HCT116 (cell line): Measurements from ENCODE around the gene ZER1. TPM values are rescaled to one million over a fixed set of nuclear protein-coding genes. Genes with fewer than 3 reads are reported as not detected.

Experiments
- ATAC-seq: fragments of 200-7000 bp; cut with Tn5 transposase; 2 replicates; pipeline ENCODE4 v1.9.1; 2020; ENCODE audit warnings: mild to moderate bottlenecking, moderate library complexity
- BruUV-seq: library from RNA; stranded (reverse); fragments of 400-500 nt; replicated peaks from 2 replicates; lab custom pipeline; 2021; lab: Mats Ljungman, UMichigan
- CTCF ChIA-PET: fragments of 300-600 bp; sonication (Branson Sonifier 250); formaldehyde crosslinking; loops from one replicate; lab custom pipeline; 2021; ENCODE audit warnings: antibody characterized with exemption; lab: Charles Lee
- POLR2A ChIA-PET: fragments of 300-600, 350-600 bp; sonication (Branson Sonifier 250); formaldehyde crosslinking; loops from one replicate; lab custom pipeline; 2021; ENCODE audit warnings: antibody characterized with exemption; lab: Charles Lee
- RAD21 ChIA-PET, 2 experiments: fragments of 300-600 bp; sonication (Branson Sonifier 250); formaldehyde crosslinking; loops; one replicate each; lab custom pipeline; 2023; ENCODE audit warnings: low total read pairs in 2 of 2; ENCODE audit not compliant: uncharacterized antibody in 2 of 2, unreplicated experiment in 2 of 2, low non-redundant PET in 1 of 2; lab: Charles Lee
- DNase-seq: peaks from one replicate; pipeline ENCODE4 v3.0.0-alpha.2; 2010; ENCODE audit warnings: low read depth, low spot score
- H2AFZ ChIP-seq: fragments of 200-600 bp; shearing (Covaris generic), sonication (generic); 2 replicates; pipeline ENCODE4 v1.6.1; 2017; ENCODE audit warnings: low read depth, mixed run types, mixed read lengths, antibody characterized with exemption, low read length; ENCODE audit not compliant: poor library complexity, severe bottlenecking
- H3K27ac ChIP-seq: 2 replicates; pipeline ENCODE4 v1.5.1; 2012; ENCODE audit warnings: low read depth, low read length
- H3K27me3 ChIP-seq: fragments of 200-600 bp; sonication (generic); 2 replicates; pipeline ENCODE4 v1.6.1; 2016; ENCODE audit warnings: mixed run types, low read length, mixed read lengths; ENCODE audit not compliant: insufficient read depth
- H3K36me3 ChIP-seq, 2 experiments: fragments of 200-500 bp in 1 of 2; fragments of 200-600 bp in 1 of 2; sonication (Bioruptor generic) in 1 of 2; sonication (generic) in 1 of 2; 2 replicates each; pipeline versions ENCODE4 v1.5.1 to v1.6.1; 2014 to 2016; ENCODE audit warnings: low read length in 2 of 2, inconsistent platforms in 1 of 2, mixed read lengths in 1 of 2, mixed run types in 1 of 2; ENCODE audit not compliant: insufficient read depth in 2 of 2, control insufficient read depth in 1 of 2
- H3K4me1 ChIP-seq, 2 experiments: fragments of 200-600 bp in 1 of 2; sonication (generic) in 1 of 2; 2 replicates each; pipeline versions ENCODE4 v1.5.1 to v1.6.1; 2012 to 2017; ENCODE audit warnings: low read length in 2 of 2, inconsistent platforms in 1 of 2, mild to moderate bottlenecking in 1 of 2, mixed read lengths in 1 of 2, mixed run types in 1 of 2, moderate library complexity in 1 of 2; ENCODE audit not compliant: insufficient read depth in 2 of 2, control insufficient read depth in 1 of 2
- H3K4me2 ChIP-seq: fragments of 200-600 bp; sonication (generic); 2 replicates; pipeline ENCODE4 v1.6.1; 2017; ENCODE audit warnings: mixed run types, low read length, mixed read lengths
- H3K4me3 ChIP-seq, 2 experiments: fragments of 200-600 bp in 1 of 2; sonication (generic) in 1 of 2; replicated peaks in 1 of 2; 2 replicates each; pipeline ENCODE4 v1.5.1; 2011 to 2016; ENCODE audit warnings: low read length in 2 of 2, control low read depth in 1 of 2, low read depth in 1 of 2, mild to moderate bottlenecking in 1 of 2, mixed read lengths in 1 of 2, mixed run types in 1 of 2
- H3K79me2 ChIP-seq: fragments of 200-600 bp; sonication (generic); 2 replicates; pipeline ENCODE4 v1.6.1; 2017; ENCODE audit warnings: mild to moderate bottlenecking, mixed run types, low read length, moderate library complexity, mixed read lengths; ENCODE audit not compliant: insufficient read depth
- H3K9ac ChIP-seq: fragments of 200-600 bp; sonication (generic); 2 replicates; pipeline ENCODE4 v1.6.1; 2016; ENCODE audit warnings: low read length, mixed read lengths
- H3K9me2 ChIP-seq: fragments of 200-600 bp; sonication (generic), shearing (Covaris generic); 2 replicates; pipeline ENCODE4 v1.6.1; 2017; ENCODE audit warnings: mixed run types, mild to moderate bottlenecking, moderate library complexity; ENCODE audit not compliant: insufficient read depth
- H3K9me3 ChIP-seq, 2 experiments: fragments of 200-500 bp in 1 of 2; fragments of 200-600 bp in 1 of 2; sonication (Bioruptor generic) in 1 of 2; sonication (generic) in 1 of 2; 2 replicates each; pipeline ENCODE4 v1.6.1; 2014 to 2017; ENCODE audit warnings: low read length in 2 of 2, mixed read lengths in 2 of 2, inconsistent platforms in 1 of 2, low read depth in 1 of 2, mild to moderate bottlenecking in 1 of 2, mixed run types in 1 of 2, moderate library complexity in 1 of 2; ENCODE audit not compliant: control insufficient read depth in 1 of 2, insufficient read depth in 1 of 2
- H4K20me1 ChIP-seq: fragments of 200-600 bp; sonication (generic), shearing (Covaris generic); 2 replicates; pipeline ENCODE4 v1.6.1; 2017; ENCODE audit warnings: mixed run types, mild to moderate bottlenecking, moderate library complexity; ENCODE audit not compliant: insufficient read depth
- CTCF ChIP-seq, 3 experiments: fragments of 200-600 bp in 1 of 3; sonication (generic) in 1 of 3; IDR thresholded peaks in 2 of 3; conservative IDR thresholded peaks in 1 of 3; 2 replicates each; pipeline ENCODE4 v1.5.1; 2012 to 2017; ENCODE audit warnings: low read depth in 2 of 3, low read length in 2 of 3, antibody characterized with exemption in 1 of 3, borderline replicate concordance in 1 of 3, control low read depth in 1 of 3, mild to moderate bottlenecking in 1 of 3, mixed read lengths in 1 of 3, mixed run types in 1 of 3, moderate library complexity in 1 of 3; ENCODE audit not compliant: insufficient read depth in 1 of 3
- ELF1 ChIP-seq: IDR thresholded peaks from 2 replicates; pipeline ENCODE4 v1.6.1; 2012; ENCODE audit warnings: low read depth, borderline replicate concordance
- EZH2 ChIP-seq: fragments of 200-600 bp; sonication (generic); IDR thresholded peaks from 2 replicates; pipeline ENCODE4 v1.6.1; 2017; ENCODE audit warnings: antibody characterized with exemption, mixed run types
- EZH2phosphoT487 ChIP-seq: fragments of 200-600 bp; IDR thresholded peaks from 2 replicates; pipeline ENCODE4 v1.6.1; 2018; ENCODE audit warnings: antibody characterized with exemption, borderline replicate concordance
- FOSL1 ChIP-seq: IDR thresholded peaks from 2 replicates; pipeline ENCODE4 v1.6.1; 2012; ENCODE audit warnings: low read depth
- MAX ChIP-seq: IDR thresholded peaks from 2 replicates; pipeline ENCODE4 v1.6.1; 2012
- POLR2A ChIP-seq: IDR thresholded peaks from 2 replicates; pipeline ENCODE4 v1.7.0; 2011; ENCODE audit warnings: borderline replicate concordance; ENCODE audit not compliant: insufficient read depth, insufficient read length; ENCODE audit errors: extremely low read depth
- POLR2AphosphoS5 ChIP-seq: IDR thresholded peaks from 2 replicates; pipeline ENCODE4 v1.6.1; 2011; ENCODE audit warnings: mild to moderate bottlenecking, low read depth, low read length, moderate library complexity
- RAD21 ChIP-seq: IDR thresholded peaks from 2 replicates; pipeline ENCODE4 v1.6.1; 2012; ENCODE audit warnings: low read depth, mild to moderate bottlenecking
- SIN3A ChIP-seq: IDR thresholded peaks from 2 replicates; pipeline ENCODE4 v1.6.1; 2012; ENCODE audit warnings: low read depth
- SRF ChIP-seq: IDR thresholded peaks from 2 replicates; pipeline ENCODE4 v1.6.1; 2012; ENCODE audit warnings: low read depth
- YY1 ChIP-seq: IDR thresholded peaks from 2 replicates; pipeline ENCODE4 v1.6.1; 2011; ENCODE audit warnings: low read length, low read depth, moderate library complexity, mild to moderate bottlenecking; ENCODE audit not compliant: insufficient replicate concordance; ENCODE audit errors: extremely low read depth
- ZFX ChIP-seq: fragments of 450-650 bp; IDR thresholded peaks from 2 replicates; pipeline ENCODE4 v1.6.1; 2017
- intact Hi-C: fragments of 100-400 bp; cut with micrococcal nuclease; formaldehyde crosslinking; loops from 2 replicates; pipeline ENCODE4 v1.10.0; 2022
- total RNA-seq: library from RNA; stranded (reverse); gene quantifications from one replicate; pipeline ENCODE4 v1.2.1, GENCODE V29; 2021; ENCODE audit not compliant: unreplicated experiment

Gene ZER1
- total RNA-seq, 1 experiment from 2014 or later, result 18.0 TPM

- peak overlapping the region; percentile 83 to 93 for H3K4me3 ChIP-seq
- peaks cover 4 to 16% of the 10 kb centered on the region in 2 experiments; a peak in 2 of 4 replicates for H3K36me3 ChIP-seq
- H3K79me2 ChIP-seq, result peaks cover 27% of the 10 kb centered on the region
- no peaks in the 10 kb centered on the region for H3K9me2 ChIP-seq
- H3K27me3 ChIP-seq, result no peaks in the 10 kb centered on the region
- ChIA-PET POLR2A (no interaction called here), RAD21 (no interaction called here), CTCF (no interaction called here)
- no TSS peak for BruUV-seq
- no peaks in the 10 kb centered on the region for H4K20me1 ChIP-seq
- intact Hi-C loops, result loop anchor here (2.0 kb wide), 1 partner anchor 68 kb away; no protein-coding TSS in a partner anchor
- H3K9ac ChIP-seq, result peak overlapping the region; percentile 95
- H3K27ac ChIP-seq, result peak overlapping the region; percentile 87
- no peak for DNase-seq
- H3K4me2 ChIP-seq, result peak overlapping the region; percentile 90
- H3K4me1 ChIP-seq, result peaks cover 15 to 33% of the 10 kb centered on the region in 2 experiments
- peak; percentile 41 for ATAC-seq
- TF ChIP-seq FOSL1 (no peak), ZFX (0 out of 2 replicates have a peak, but pooled peaks have one; percentile 3), MAX (no peak), POLR2AphosphoS5 (peak; percentile 34; the same call in 1 of the 2 replicates), SIN3A (no peak), POLR2A (no peak), YY1 (peak; percentile 3)
- no peak overlapping the region for H2AFZ ChIP-seq
- H3K9me3 ChIP-seq, result no peaks in the 10 kb centered on the region
Observed at GRCh38 chr9:128702949-128703615, 68.6 kb downstream of the ZER1 start.

- Histone ChIP-seq H3K9me3 (no peaks in the 10 kb centered on the region), H2AFZ (no peak within 1 kb of the TSS), H3K27ac (peak within 1 kb of the TSS; percentile 87), H3K9me2 (no peaks in the 10 kb centered on the region), H3K4me2 (peak within 1 kb of the TSS; percentile 90), H3K79me2 (peaks cover 27% of the 10 kb centered on the region), H4K20me1 (no peaks in the 10 kb centered on the region), H3K9ac (peak within 1 kb of the TSS; percentile 95), H3K4me3 (peak within 1 kb of the TSS; percentile 83 to 93), H3K27me3 (no peaks in the 10 kb centered on the region), H3K36me3 (peaks cover 4 to 15% of the 10 kb centered on the region in 2 experiments; a peak in 2 of 4 replicates), H3K4me1 (peaks cover 18 to 39% of the 10 kb centered on the region in 2 experiments)
- peak; percentile 75 for ATAC-seq
- no TSS peak for BruUV-seq
- intact Hi-C loops, result loop anchor here (2.0 kb wide), 1 partner anchor 68 kb away; no protein-coding TSS in a partner anchor
- TF ChIP-seq RAD21 (no peak), ZFX (peak; percentile 78), YY1 (peak; percentile 21), POLR2A (peak; percentile 21), POLR2AphosphoS5 (peak; percentile 47; the same call in 1 of the 2 replicates), ELF1 (no peak), EZH2phosphoT487 (no peak), EZH2 (no peak), CTCF (IDR thresholded peaks at IDR 0.05 in 2 of 3, conservative IDR thresholded peaks at IDR 0.05 in 1 of 3; ENCODE audit: borderline replicate concordance in 1 of 3, insufficient read depth in 1 of 3, low read depth in 2 of 3, low read length in 2 of 3) (peak in 2 of 3 experiments; percentile 75 to 79; a peak in 4 of 6 replicates), SRF (no peak)
- ChIA-PET RAD21 (no interaction called here), CTCF (interaction anchor here (0.5 to 1.6 kb wide), 10 partner anchors 10 to 1253 kb away, joined by 3 to 9 read pairs (median 4); partner anchors contain the start of gene ZDHHC12), POLR2A (no interaction called here)
- DNase-seq, result peak; percentile 69
Observed at GRCh38 chr9:128702445-128702948, 69.2 kb downstream of the ZER1 start, which contains the start of gene PKN3. TSS of gene PKN3 (plus strand) at chr9:128702503. CDS start at chr9:128702916, 413 bp downstream.
